ENCODE measurements around the gene PAX6.

The PAX6 gene

DNA sequence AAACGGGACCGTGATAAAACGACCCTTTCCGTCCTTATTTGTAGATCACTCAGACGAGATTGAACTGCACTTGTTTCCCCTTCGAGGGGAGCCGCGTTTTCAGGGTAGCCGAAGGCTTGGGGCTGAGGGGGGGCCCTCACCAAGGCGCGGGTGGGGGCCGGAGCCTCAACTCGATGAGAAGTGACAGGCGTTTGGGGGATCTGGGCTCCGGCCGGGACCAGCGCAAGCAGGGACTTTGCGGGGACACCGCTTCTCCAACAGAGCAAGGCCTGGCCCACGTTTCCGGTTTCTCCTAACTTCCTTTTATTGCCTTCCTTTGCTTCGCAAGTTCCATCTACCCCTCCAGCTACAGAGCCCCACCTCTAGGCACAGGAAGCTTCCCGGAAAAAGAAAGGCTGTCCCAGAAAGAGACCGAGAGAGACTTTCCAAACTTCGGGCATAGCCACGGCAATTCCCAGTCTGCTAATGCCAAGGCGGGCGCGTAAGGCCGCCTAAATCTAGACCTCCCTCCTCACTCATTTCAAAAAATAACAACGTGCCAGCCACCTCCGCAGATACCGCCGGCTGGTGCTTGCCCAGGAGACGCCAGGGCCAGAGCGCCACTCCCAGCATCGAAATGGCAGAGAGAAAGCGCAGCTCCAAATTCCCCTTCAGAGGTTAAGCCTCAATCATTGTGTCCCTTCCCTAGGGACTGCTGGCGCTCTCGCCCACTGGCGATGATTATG, 6.6 kb downstream of the PAX6 start:
- Histone ChIP-seq H2AFZ (ENCODE audit: low read length) (no peak overlapping the region), H3K27me3 (ENCODE audit: control insufficient read depth in 3 of 3, insufficient read depth in 3 of 3, low read depth in 1 of 3, low read length in 3 of 3) (peaks cover 0 to 21% (median 0%) of the 10 kb centered on the region in 3 experiments), H2AK5ac (ENCODE audit: low read depth, low read length) (peak overlapping the region; percentile 43), H2BK120ac (ENCODE audit: low read depth, low read length) (no peak overlapping the region), H2BK5ac (ENCODE audit: low read length) (peak overlapping the region; percentile 27), H2BK15ac (ENCODE audit: low read length) (no peak overlapping the region), H3K4ac (ENCODE audit: low read length) (no peak overlapping the region), H3K14ac (ENCODE audit: low read length) (no peak overlapping the region), H3K9ac (ENCODE audit: low read depth, low read length, poor library complexity) (peak overlapping the region; percentile 67), H3K4me1 (ENCODE audit: control insufficient read depth in 2 of 2, insufficient read depth in 1 of 2, low read depth in 1 of 2, low read length in 2 of 2) (peaks cover 11 to 41% of the 10 kb centered on the region in 2 donors), H3K18ac (ENCODE audit: low read length) (peak overlapping the region; percentile 92), H2BK12ac (ENCODE audit: low read length) (no peak overlapping the region), H3K23ac (ENCODE audit: low read depth, low read length, poor library complexity) (no peak overlapping the region), H4K91ac (ENCODE audit: low read depth, low read length, poor library complexity) (no peak overlapping the region), H4K8ac (ENCODE audit: low read depth, low read length) (no peak overlapping the region), H3K79me1 (ENCODE audit: low read depth, low read length) (peaks cover 6% of the 10 kb centered on the region), H3K9me3 (replicated peaks in 1 of 2; ENCODE audit: control insufficient read depth in 2 of 2, insufficient read depth in 1 of 2, low read depth in 1 of 2, low read length in 2 of 2) (peaks cover 0 to 18% of the 10 kb centered on the region in 2 donors), H3K4me3 (ENCODE audit: low read length in 2 of 2) (peak overlapping the region in 1 of 2 donors; percentile 72), H3K36me3 (replicated peaks in 1 of 2; ENCODE audit: control insufficient read depth in 2 of 2, insufficient read depth in 2 of 2, low read length in 2 of 2) (peaks cover 22 to 86% of the 10 kb centered on the region in 2 donors), H3K27ac (replicated peaks; ENCODE audit: low read length) (no peak overlapping the region), H3K4me2 (ENCODE audit: insufficient read depth, low read length, poor library complexity, severe bottlenecking) (peak overlapping the region; percentile 72)
- no CpG with 5 or more reads among the region's 41 CpGs for WGBS, 2 donors (ENCODE audit: extremely low coverage in 2 of 2, insufficient read length in 2 of 2, insufficient replicate concordance in 1 of 2)
- no peak for DNase-seq (ENCODE audit: low spot score)

DNA sequence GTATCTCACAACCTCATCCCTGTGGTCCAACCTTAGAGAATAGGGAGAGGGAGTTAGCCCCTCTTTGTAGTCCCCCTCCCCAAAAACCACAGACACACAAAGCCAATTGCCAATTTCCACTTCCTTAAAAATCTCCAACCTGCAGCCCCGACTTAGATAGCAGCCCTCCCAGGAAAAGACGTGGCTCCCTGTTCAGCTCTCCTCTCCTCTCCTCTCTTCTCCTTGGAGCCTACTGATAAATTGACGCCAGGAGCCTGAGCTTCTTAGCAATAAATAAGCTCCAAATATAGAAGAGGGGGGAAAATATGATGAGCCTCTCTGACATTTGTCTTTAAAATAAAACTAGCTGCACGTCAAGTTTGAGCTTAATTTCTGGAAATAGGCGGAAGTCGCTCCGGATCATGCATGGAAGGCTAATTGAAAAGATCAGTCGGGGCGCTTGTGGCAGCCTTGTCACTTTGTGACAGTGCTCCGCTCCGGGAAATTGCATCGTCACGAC, 7.3 kb downstream of the PAX6 start:
- H3K9ac ChIP-seq (ENCODE audit: low read depth, low read length, poor library complexity): no peak overlapping the region
- no peak for DNase-seq (ENCODE audit: low spot score)
- no peak overlapping the region for H4K91ac ChIP-seq (ENCODE audit: low read depth, low read length, poor library complexity)
- no peak overlapping the region for H2AFZ ChIP-seq (ENCODE audit: low read length)
- peaks cover 0 to 21% (median 0%) of the 10 kb centered on the region in 3 experiments for H3K27me3 ChIP-seq (ENCODE audit: control insufficient read depth in 3 of 3, insufficient read depth in 3 of 3, low read depth in 1 of 3, low read length in 3 of 3)
- no peak overlapping the region for H3K14ac ChIP-seq (ENCODE audit: low read length)
- WGBS, 2 donors (ENCODE audit: extremely low coverage in 2 of 2, insufficient read length in 2 of 2, insufficient replicate concordance in 1 of 2): no CpG with 5 or more reads among the region's 13 CpGs
- peaks cover 22 to 92% of the 10 kb centered on the region in 2 donors for H3K36me3 ChIP-seq (replicated peaks in 1 of 2; ENCODE audit: control insufficient read depth in 2 of 2, insufficient read depth in 2 of 2, low read length in 2 of 2)
- peaks cover 0 to 21% of the 10 kb centered on the region in 2 donors for H3K9me3 ChIP-seq (replicated peaks in 1 of 2; ENCODE audit: control insufficient read depth in 2 of 2, insufficient read depth in 1 of 2, low read depth in 1 of 2, low read length in 2 of 2)
- H2BK12ac ChIP-seq (ENCODE audit: low read length): no peak overlapping the region
- no peak overlapping the region for H3K4me3 ChIP-seq (ENCODE audit: low read length in 2 of 2)
- H3K18ac ChIP-seq (ENCODE audit: low read length): no peak overlapping the region
- H2BK15ac ChIP-seq (ENCODE audit: low read length): no peak overlapping the region
- H3K4me2 ChIP-seq (ENCODE audit: insufficient read depth, low read length, poor library complexity, severe bottlenecking): peak overlapping the region; percentile 72
- peak overlapping the region; percentile 43 for H2AK5ac ChIP-seq (ENCODE audit: low read depth, low read length)
- H2BK5ac ChIP-seq (ENCODE audit: low read length): no peak overlapping the region
- no peak overlapping the region for H2BK120ac ChIP-seq (ENCODE audit: low read depth, low read length)
- no peak overlapping the region for H3K4ac ChIP-seq (ENCODE audit: low read length)
- H3K4me1 ChIP-seq (ENCODE audit: control insufficient read depth in 2 of 2, insufficient read depth in 1 of 2, low read depth in 1 of 2, low read length in 2 of 2): peaks cover 11 to 45% of the 10 kb centered on the region in 2 donors
- H3K23ac ChIP-seq (ENCODE audit: low read depth, low read length, poor library complexity): no peak overlapping the region
- H3K27ac ChIP-seq (replicated peaks; ENCODE audit: low read length): no peak overlapping the region
- H4K8ac ChIP-seq (ENCODE audit: low read depth, low read length): no peak overlapping the region
- H3K79me1 ChIP-seq (ENCODE audit: low read depth, low read length): peaks cover 6% of the 10 kb centered on the region

DNA sequence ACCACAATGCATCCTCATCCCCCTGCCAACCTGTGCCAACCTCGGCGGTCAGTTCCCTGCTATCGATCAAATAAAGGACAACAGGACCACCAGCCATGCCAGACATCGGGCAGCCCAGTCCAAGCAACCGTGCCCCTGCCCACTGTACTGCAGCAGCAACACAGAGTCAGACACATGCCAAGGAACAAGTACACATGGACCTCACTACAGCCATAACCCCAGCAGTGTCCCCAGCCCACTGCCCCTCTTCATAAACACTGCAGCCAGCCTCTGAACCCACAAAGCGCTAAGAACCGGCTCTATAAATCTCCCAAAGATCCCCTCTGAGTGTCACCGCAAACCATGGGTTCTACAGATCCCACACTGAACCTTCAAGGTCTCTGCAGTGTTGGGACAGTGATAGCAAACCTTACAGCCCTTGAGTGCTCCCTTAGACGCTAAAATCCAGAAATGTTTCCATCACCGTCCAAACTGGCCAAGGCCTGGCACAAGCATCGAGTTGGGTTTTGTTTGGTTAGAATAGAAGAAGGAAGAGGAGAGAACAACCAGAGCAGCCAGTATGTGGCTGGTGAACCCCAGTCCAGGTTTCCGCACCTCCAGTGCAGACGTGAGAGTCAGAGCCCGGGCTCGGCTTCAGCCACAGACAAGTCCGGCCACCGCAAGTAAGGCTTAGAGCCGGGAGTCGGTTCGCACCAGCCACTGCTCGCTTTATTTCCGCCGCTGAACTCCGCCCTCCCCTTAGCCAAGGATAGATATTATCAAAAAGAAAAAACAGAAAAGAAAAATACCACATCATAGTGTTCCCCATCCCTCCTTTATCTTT, 7.9 kb downstream of the PAX6 start:
- peaks cover 6% of the 10 kb centered on the region for H3K79me1 ChIP-seq (ENCODE audit: low read depth, low read length)
- H2AK5ac ChIP-seq (ENCODE audit: low read depth, low read length): peak overlapping the region; percentile 7
- no peak overlapping the region for H4K8ac ChIP-seq (ENCODE audit: low read depth, low read length)
- H3K9me3 ChIP-seq (replicated peaks in 1 of 2; ENCODE audit: control insufficient read depth in 2 of 2, insufficient read depth in 1 of 2, low read depth in 1 of 2, low read length in 2 of 2): peaks cover 0 to 21% of the 10 kb centered on the region in 2 donors
- peaks cover 8 to 50% of the 10 kb centered on the region in 2 donors for H3K4me1 ChIP-seq (ENCODE audit: control insufficient read depth in 2 of 2, insufficient read depth in 1 of 2, low read depth in 1 of 2, low read length in 2 of 2)
- no peak overlapping the region for H3K9ac ChIP-seq (ENCODE audit: low read depth, low read length, poor library complexity)
- peaks cover 0 to 21% (median 0%) of the 10 kb centered on the region in 3 experiments for H3K27me3 ChIP-seq (ENCODE audit: control insufficient read depth in 3 of 3, insufficient read depth in 3 of 3, low read depth in 1 of 3, low read length in 3 of 3)
- H3K4ac ChIP-seq (ENCODE audit: low read length): no peak overlapping the region
- no CpG with 5 or more reads among the region's 24 CpGs for WGBS, 2 donors (ENCODE audit: extremely low coverage in 2 of 2, insufficient read length in 2 of 2, insufficient replicate concordance in 1 of 2)
- H3K18ac ChIP-seq (ENCODE audit: low read length): peak overlapping the region; percentile 73
- H3K14ac ChIP-seq (ENCODE audit: low read length): no peak overlapping the region
- H2AFZ ChIP-seq (ENCODE audit: low read length): no peak overlapping the region
- no peak overlapping the region for H4K91ac ChIP-seq (ENCODE audit: low read depth, low read length, poor library complexity)
- H2BK12ac ChIP-seq (ENCODE audit: low read length): no peak overlapping the region
- H3K4me2 ChIP-seq (ENCODE audit: insufficient read depth, low read length, poor library complexity, severe bottlenecking): peak overlapping the region; percentile 72
- no peak overlapping the region for H2BK15ac ChIP-seq (ENCODE audit: low read length)
- H3K23ac ChIP-seq (ENCODE audit: low read depth, low read length, poor library complexity): peak overlapping the region; percentile 14
- H3K4me3 ChIP-seq (ENCODE audit: low read length in 2 of 2): peak overlapping the region in 1 of 2 donors; percentile 69
- peaks cover 22 to 95% of the 10 kb centered on the region in 2 donors for H3K36me3 ChIP-seq (replicated peaks in 1 of 2; ENCODE audit: control insufficient read depth in 2 of 2, insufficient read depth in 2 of 2, low read length in 2 of 2)
- no peak overlapping the region for H3K27ac ChIP-seq (replicated peaks; ENCODE audit: low read length)
- DNase-seq (ENCODE audit: low spot score): no peak
- H2BK120ac ChIP-seq (ENCODE audit: low read depth, low read length): no peak overlapping the region
- H2BK5ac ChIP-seq (ENCODE audit: low read length): no peak overlapping the region

DNA sequence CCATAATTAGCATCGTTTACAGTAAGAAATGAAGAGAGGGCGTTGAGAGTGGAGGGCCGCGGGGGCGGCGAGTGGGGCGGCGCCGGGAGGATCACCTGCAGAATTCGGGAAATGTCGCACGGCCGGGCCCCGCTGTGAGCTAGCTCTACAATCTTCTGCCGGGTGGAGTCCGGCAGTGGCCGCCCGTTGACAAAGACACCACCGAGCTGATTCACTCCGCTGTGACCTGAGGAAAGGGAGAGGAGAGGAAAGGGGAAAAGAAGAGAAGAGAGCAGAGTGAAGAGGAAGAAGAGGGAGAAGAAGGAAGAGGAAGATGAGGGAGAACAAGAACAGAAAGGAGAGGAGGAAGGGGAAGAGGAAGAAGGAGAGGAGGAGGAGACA, 8.5 kb downstream of the PAX6 start:
- H3K4me2 ChIP-seq (ENCODE audit: insufficient read depth, low read length, poor library complexity, severe bottlenecking): peak overlapping the region; percentile 26
- no peak overlapping the region for H2BK15ac ChIP-seq (ENCODE audit: low read length)
- H3K27me3 ChIP-seq (ENCODE audit: control insufficient read depth in 3 of 3, insufficient read depth in 3 of 3, low read depth in 1 of 3, low read length in 3 of 3): peaks cover 0 to 21% (median 0%) of the 10 kb centered on the region in 3 experiments
- no peak overlapping the region for H2BK120ac ChIP-seq (ENCODE audit: low read depth, low read length)
- no CpG with 5 or more reads among the region's 20 CpGs for whole genome bisulfite sequencing, 2 donors (ENCODE audit: extremely low coverage in 2 of 2, insufficient read length in 2 of 2, insufficient replicate concordance in 1 of 2)
- no peak overlapping the region for H4K91ac ChIP-seq (ENCODE audit: low read depth, low read length, poor library complexity)
- peaks cover 3 to 54% of the 10 kb centered on the region in 2 donors for H3K4me1 ChIP-seq (ENCODE audit: control insufficient read depth in 2 of 2, insufficient read depth in 1 of 2, low read depth in 1 of 2, low read length in 2 of 2)
- no peak for DNase-seq (ENCODE audit: low spot score)
- H3K9ac ChIP-seq (ENCODE audit: low read depth, low read length, poor library complexity): no peak overlapping the region
- H3K27ac ChIP-seq (replicated peaks; ENCODE audit: low read length): no peak overlapping the region
- H2AFZ ChIP-seq (ENCODE audit: low read length): no peak overlapping the region
- peak overlapping the region; percentile 14 for H3K23ac ChIP-seq (ENCODE audit: low read depth, low read length, poor library complexity)
- H3K9me3 ChIP-seq (replicated peaks in 1 of 2; ENCODE audit: control insufficient read depth in 2 of 2, insufficient read depth in 1 of 2, low read depth in 1 of 2, low read length in 2 of 2): peaks cover 0 to 21% of the 10 kb centered on the region in 2 donors
- peak overlapping the region; percentile 73 for H3K18ac ChIP-seq (ENCODE audit: low read length)
- no peak overlapping the region for H3K4ac ChIP-seq (ENCODE audit: low read length)
- H3K4me3 ChIP-seq (ENCODE audit: low read length in 2 of 2): peak overlapping the region in 1 of 2 donors; percentile 69
- no peak overlapping the region for H2BK12ac ChIP-seq (ENCODE audit: low read length)
- no peak overlapping the region for H2BK5ac ChIP-seq (ENCODE audit: low read length)
- H3K79me1 ChIP-seq (ENCODE audit: low read depth, low read length): peaks cover 6% of the 10 kb centered on the region
- H3K36me3 ChIP-seq (replicated peaks in 1 of 2; ENCODE audit: control insufficient read depth in 2 of 2, insufficient read depth in 2 of 2, low read length in 2 of 2): peaks cover 22 to 96% of the 10 kb centered on the region in 2 donors
- peak overlapping the region; percentile 7 for H2AK5ac ChIP-seq (ENCODE audit: low read depth, low read length)
- no peak overlapping the region for H4K8ac ChIP-seq (ENCODE audit: low read depth, low read length)
- H3K14ac ChIP-seq (ENCODE audit: low read length): no peak overlapping the region
